ENCODE results near the gene PTCHD4. TPM values are rescaled to one million over a fixed set of nuclear protein-coding genes. Genes with fewer than 3 reads are reported as not detected.

The PTCHD4 gene
- polyA plus RNA-seq, 2 of the 4 experiments (the other 2 are of a cell fraction) = 0.15 to 0.16 TPM

GRCh38 chr6:48151142-48151541 lies 40.1 kb upstream of the PTCHD4 start (continued):
- no peak for TF ChIP-seq EHMT2 (IDR thresholded peaks at IDR 0.05; ENCODE audit: low read depth)
- no peak for TF ChIP-seq RARB (CRISPR knock-in tag; IDR thresholded peaks at IDR 0.05)
- TF ChIP-seq FOXS1 (CRISPR knock-in tag; IDR thresholded peaks at IDR 0.05) = no peak

- ChIA-PET CTCF (no interaction called here), POLR2A (no interaction called here)
- DNase-seq (ENCODE audit: low read depth in 1 of 2, low spot score in 1 of 2) (no peak), ATAC-seq (no peak), FAIRE-seq (no peak)
- 0% methylated on average over 1 of the region's 2 CpGs for WGBS (ENCODE audit: missing lambda C conversion rate)
- Histone ChIP-seq H3K9me3 (no peaks in the 10 kb centered on the region), H3K4me1 (no peaks in the 10 kb centered on the region), H3K4me3 (no peak overlapping the region), H3K27ac (no peak overlapping the region), H3K4me2 (no peak overlapping the region)
- no peak for TF ChIP-seq TFCP2L1 (CRISPR knock-in tag; IDR thresholded peaks at IDR 0.05)
- TF ChIP-seq MAFK (IDR thresholded peaks at IDR 0.05; ENCODE audit: partially characterized antibody) = no peak
- no peak for TF ChIP-seq POLR2A (IDR thresholded peaks at IDR 0.05; ENCODE audit: low read length)
- no peak for TF ChIP-seq E2F6 (IDR thresholded peaks at IDR 0.05; ENCODE audit: borderline replicate concordance, low read depth)
- no peak for TF ChIP-seq RNF2 (IDR thresholded peaks at IDR 0.05; ENCODE audit: borderline replicate concordance, low read depth)
- TF ChIP-seq ZC3H11A (IDR thresholded peaks at IDR 0.05) = no peak
- TF ChIP-seq USF2 (IDR thresholded peaks at IDR 0.05) = no peak
- no peak for TF ChIP-seq EP300 (IDR thresholded peaks at IDR 0.05)
Measured at GRCh38 chr6:48150701-48151100, 39.7 kb upstream of the PTCHD4 start.

- ChIA-PET CTCF (no interaction called here), POLR2A (no interaction called here)
- Histone ChIP-seq H3K27ac (no peak overlapping the region), H3K4me2 (no peak overlapping the region), H3K9me3 (no peaks in the 10 kb centered on the region), H3K4me1 (no peaks in the 10 kb centered on the region), H3K4me3 (no peak overlapping the region)
- DNase-seq (ENCODE audit: low read depth in 1 of 2, low spot score in 1 of 2) (no peak), FAIRE-seq (no peak), ATAC-seq (no peak)
- no peak for TF ChIP-seq NPAS2 (CRISPR knock-in tag; IDR thresholded peaks at IDR 0.05; ENCODE audit: borderline replicate concordance)
- TF ChIP-seq RCOR1 (IDR thresholded peaks at IDR 0.05; ENCODE audit: low read depth, low read length) = no peak
Measured at GRCh38 chr6:48147051-48147450, 36.1 kb upstream of the PTCHD4 start.

GRCh38 chr6:48144021-48144420 lies 33.0 kb upstream of the PTCHD4 start:
- Histone ChIP-seq H3K9me3 (no peaks in the 10 kb centered on the region), H3K4me2 (no peak overlapping the region), H3K27ac (no peak overlapping the region), H3K4me1 (no peaks in the 10 kb centered on the region), H3K4me3 (no peak overlapping the region)
- ChIA-PET CTCF (interaction anchor here (0.6 kb wide), 1 partner anchor 75 kb away, joined by 3 read pairs; no protein-coding TSS in a partner anchor), POLR2A (no interaction called here)
- no peak for ATAC-seq
- 77% methylated on average over 3 of the region's 3 CpGs for WGBS (ENCODE audit: missing lambda C conversion rate)
- FAIRE-seq = no peak
- DNase-seq (ENCODE audit: low read depth in 1 of 2, low spot score in 1 of 2) = no peak
- TF ChIP-seq PHF8 (IDR thresholded peaks at IDR 0.05; ENCODE audit: borderline replicate concordance, low read depth) = no peak
- TF ChIP-seq PBX3 (IDR thresholded peaks at IDR 0.05) = no peak
- no peak for TF ChIP-seq ATOH8 (CRISPR knock-in tag; IDR thresholded peaks at IDR 0.05; ENCODE audit: low read depth)
- no peak for TF ChIP-seq HMGXB4 (CRISPR knock-in tag; IDR thresholded peaks at IDR 0.05; ENCODE audit: borderline replicate concordance)
- no peak for TF ChIP-seq RNF2 (IDR thresholded peaks at IDR 0.05; ENCODE audit: borderline replicate concordance, low read depth)
- no peak for TF ChIP-seq MAFK (IDR thresholded peaks at IDR 0.05; ENCODE audit: partially characterized antibody)
- TF ChIP-seq CBX8 (IDR thresholded peaks at IDR 0.05) = no peak
- no peak for TF ChIP-seq ELK1 (IDR thresholded peaks at IDR 0.05; ENCODE audit: low read depth, low read length)
- TF ChIP-seq RAD21 (conservative IDR thresholded peaks at IDR 0.05 in 1 of 2, IDR thresholded peaks at IDR 0.05 in 1 of 2) = no peak
- no peak for TF ChIP-seq FOSB (CRISPR knock-in tag; IDR thresholded peaks at IDR 0.05)
- no peak for TF ChIP-seq RCOR1 (IDR thresholded peaks at IDR 0.05; ENCODE audit: low read depth, low read length)
- no peak for TF ChIP-seq ZSCAN20 (CRISPR knock-in tag; IDR thresholded peaks at IDR 0.05)
- no peak for TF ChIP-seq POLR2A (IDR thresholded peaks at IDR 0.05; ENCODE audit: low read length)
- no peak for TF ChIP-seq ZC3H11A (IDR thresholded peaks at IDR 0.05)
- TF ChIP-seq BCL3 (IDR thresholded peaks at IDR 0.05) = no peak
- TF ChIP-seq GATA3 (IDR thresholded peaks at IDR 0.05; ENCODE audit: borderline replicate concordance) = no peak
- no peak for TF ChIP-seq TFCP2L1 (CRISPR knock-in tag; IDR thresholded peaks at IDR 0.05)
- TF ChIP-seq RFX5 (IDR thresholded peaks at IDR 0.05) = no peak
